HEK293T (cell line): Measurements from ENCODE around the gene TUBA4A.
A peak's percentile ranks its signal among the peaks of the same experiment; 100 is the strongest.
"Not testable (repeated sequence)": the region's sequence is repeated elsewhere in the genome, so short reads cannot be mapped to it uniquely, and the experiment has no call there.

Source experiments
- CTCF ChIA-PET: fragments of 350-600 bp; formaldehyde crosslinking; extraction: SDS; loops from one replicate; lab custom pipeline; 2021; ENCODE audit warnings: antibody characterized with exemption, inconsistent platforms; lab: Yijun Ruan, JAX
- POLR2A ChIA-PET: fragments of 350-600 bp; formaldehyde crosslinking; extraction: SDS; loops from one replicate; lab custom pipeline; 2020; ENCODE audit warnings: antibody characterized with exemption, inconsistent platforms; lab: Yijun Ruan, JAX
- DNase-seq: peaks from one replicate; pipeline ENCODE4 v3.0.0; 2012; ENCODE audit warnings: mixed read lengths; ENCODE audit errors: extremely low spot score
- ARNT ChIP-seq: fragments of 450-650 bp; IDR thresholded peaks from 2 replicates; pipeline ENCODE4 v1.6.1; 2017; ENCODE audit warnings: mild to moderate bottlenecking
- BHLHE40 ChIP-seq: fragments of 450-650 bp; IDR thresholded peaks from 2 replicates; pipeline ENCODE4 v1.6.1; 2016; ENCODE audit warnings: mild to moderate bottlenecking, moderate library complexity, borderline replicate concordance
- CTBP1 ChIP-seq: fragments of 450-650 bp; IDR thresholded peaks from 2 replicates; pipeline ENCODE4 v1.6.1; 2016; ENCODE audit warnings: borderline replicate concordance
- ELF4 ChIP-seq: fragments of 450-650 bp; IDR thresholded peaks from 2 replicates; pipeline ENCODE4 v1.6.1; 2017; ENCODE audit warnings: antibody characterized with exemption
- FOXA1 ChIP-seq: fragments of 450-650 bp; IDR thresholded peaks from 2 replicates; pipeline ENCODE4 v1.6.1; 2016; ENCODE audit warnings: mild to moderate bottlenecking
- FOXK2 ChIP-seq: fragments of 450-650 bp; IDR thresholded peaks from 2 replicates; pipeline ENCODE4 v1.6.1; 2016; ENCODE audit warnings: mild to moderate bottlenecking
- FOXM1 ChIP-seq: fragments of 450-650 bp; IDR thresholded peaks from 2 replicates; pipeline ENCODE4 v1.6.1; 2017; ENCODE audit warnings: mild to moderate bottlenecking, borderline replicate concordance
- HDGF ChIP-seq: fragments of 450-650 bp; IDR thresholded peaks from 2 replicates; pipeline ENCODE4 v1.6.1; 2017; ENCODE audit warnings: antibody characterized with exemption, borderline replicate concordance
- L3MBTL2 ChIP-seq: fragments of 450-650 bp; conservative IDR thresholded peaks from 2 replicates; pipeline ENCODE4 v1.6.1; 2016; ENCODE audit warnings: mild to moderate bottlenecking
- LEF1 ChIP-seq: fragments of 450-650 bp; IDR thresholded peaks from 2 replicates; pipeline ENCODE4 v1.6.1; 2017; ENCODE audit warnings: mild to moderate bottlenecking, borderline replicate concordance
- NFRKB ChIP-seq: fragments of 450-650 bp; IDR thresholded peaks from 2 replicates; pipeline ENCODE4 v1.6.1; 2016; ENCODE audit warnings: mild to moderate bottlenecking, moderate library complexity
- SP1 ChIP-seq: fragments of 450-650 bp; IDR thresholded peaks from 2 replicates; pipeline ENCODE4 v1.6.1; 2017
- SUZ12 ChIP-seq: fragments of 450-650 bp; IDR thresholded peaks from 2 replicates; pipeline ENCODE4 v1.6.1; 2016; ENCODE audit warnings: mild to moderate bottlenecking
- TARDBP ChIP-seq: fragments of 450-650 bp; IDR thresholded peaks from 2 replicates; pipeline ENCODE4 v1.6.1; 2016
- ZNF384 ChIP-seq: fragments of 450-650 bp; IDR thresholded peaks from 2 replicates; pipeline ENCODE4 v1.6.1; 2016
- TF ChIP-seq, protein P1 (sequence below): fragments of 450-650 bp; IDR thresholded peaks from 2 replicates; pipeline ENCODE4 v1.6.1; 2016

The TUBA4A gene

DNA sequence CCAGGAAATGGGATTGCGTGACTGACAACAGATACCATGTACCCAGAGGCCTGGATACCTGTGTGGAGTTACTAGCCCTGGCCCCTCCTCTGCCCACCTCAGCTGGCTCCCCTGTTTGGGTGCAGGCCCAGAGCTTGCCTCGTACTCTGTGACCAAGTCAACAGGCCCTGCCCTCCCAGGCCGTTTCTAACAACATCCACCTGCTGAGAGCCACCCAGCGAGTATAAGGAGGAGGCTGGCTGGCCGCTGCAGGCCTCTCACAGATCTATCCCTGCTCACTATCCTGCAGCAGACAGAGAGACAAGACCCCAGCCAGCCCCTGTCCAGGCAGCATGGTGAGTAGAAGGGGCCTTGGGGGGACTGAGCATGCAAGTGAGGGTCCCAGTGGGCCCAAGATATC, 12.5 kb upstream of the TUBA4A start:
- ChIA-PET CTCF (interaction anchor here (0.6 to 1.3 kb wide), 2 partner anchors 12 to 123 kb away, joined by 3 read pairs; no protein-coding TSS in a partner anchor), POLR2A (interaction anchor here (1.5 kb wide), 1 partner anchor 13 kb away, joined by 3 read pairs; the partner anchor contains the start of gene DNAJB2)
- TF ChIP-seq ARNT (no peak), ELF4 (no peak), TARDBP (no peak), L3MBTL2 (no peak), CTBP1 (no peak), FOXA1 (no peak), SP1 (no peak), HDGF (no peak), LEF1 (no peak), FOXK2 (no peak), SUZ12 (no peak), FOXM1 (no peak)
- TF ChIP-seq, protein P1, sequence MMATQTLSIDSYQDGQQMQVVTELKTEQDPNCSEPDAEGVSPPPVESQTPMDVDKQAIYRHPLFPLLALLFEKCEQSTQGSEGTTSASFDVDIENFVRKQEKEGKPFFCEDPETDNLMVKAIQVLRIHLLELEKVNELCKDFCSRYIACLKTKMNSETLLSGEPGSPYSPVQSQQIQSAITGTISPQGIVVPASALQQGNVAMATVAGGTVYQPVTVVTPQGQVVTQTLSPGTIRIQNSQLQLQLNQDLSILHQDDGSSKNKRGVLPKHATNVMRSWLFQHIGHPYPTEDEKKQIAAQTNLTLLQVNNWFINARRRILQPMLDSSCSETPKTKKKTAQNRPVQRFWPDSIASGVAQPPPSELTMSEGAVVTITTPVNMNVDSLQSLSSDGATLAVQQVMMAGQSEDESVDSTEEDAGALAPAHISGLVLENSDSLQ = no peak
- DNase-seq = no peak

DNA sequence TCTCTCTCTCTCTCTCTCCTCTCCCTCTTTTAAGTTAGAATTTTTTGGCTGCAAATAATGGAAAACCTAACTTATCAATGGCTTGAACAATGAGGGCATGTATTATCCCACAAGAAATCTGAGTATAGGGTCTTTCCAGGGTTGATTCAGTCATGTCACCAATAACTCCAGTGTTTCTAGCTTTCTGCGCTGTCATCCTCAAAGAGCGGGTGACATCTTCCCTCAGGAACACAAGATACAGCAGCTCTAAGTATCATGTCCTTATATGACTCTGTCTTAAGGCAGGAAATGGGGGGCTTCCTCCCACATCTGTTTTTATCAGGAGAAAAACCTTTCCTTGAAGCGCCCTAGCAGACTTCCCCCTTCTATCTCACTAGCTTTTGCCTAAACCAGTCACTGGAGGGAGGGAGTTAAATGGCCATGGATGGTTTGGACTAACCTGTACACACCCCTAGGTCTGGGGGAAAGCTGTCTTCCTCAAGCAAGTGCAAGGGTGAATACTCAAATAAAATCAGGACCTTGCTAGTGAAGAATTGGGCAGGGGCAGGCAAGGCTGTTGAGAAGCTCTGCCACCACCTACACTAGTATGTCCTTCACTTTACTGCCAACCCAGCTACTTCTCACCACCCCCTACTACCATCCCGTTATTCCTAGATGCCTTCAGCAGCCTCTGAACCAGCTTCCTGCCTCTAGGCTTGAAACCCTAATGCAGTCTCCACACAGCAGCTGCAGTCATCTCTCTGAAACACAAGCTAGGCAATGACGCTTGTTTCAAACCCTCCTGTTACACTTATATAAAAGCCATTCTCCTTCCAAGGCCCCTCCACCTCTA, 7.5 kb upstream of the TUBA4A start:
- TF ChIP-seq SP1 = no peak
- no peak for TF ChIP-seq ARNT
- TF ChIP-seq HDGF = no peak
- TF ChIP-seq, protein P1 = no peak
- TF ChIP-seq FOXM1 = no peak
- no peak for TF ChIP-seq CTBP1
- no peak for TF ChIP-seq ZNF384
- TF ChIP-seq BHLHE40 = no peak
- no peak for DNase-seq
- ChIA-PET CTCF (interaction anchor here (0.6 to 1.0 kb wide), 2 partner anchors 8 to 34 kb away, joined by 3 read pairs; partner anchors contain the start of gene TUBA4B), POLR2A (interaction anchor here (0.6 to 2.1 kb wide), 4 partner anchors 10 to 286 kb away, joined by 3 to 8 read pairs (median 6); partner anchors contain the start of genes DNAJB2, GLB1L and STK16)

DNA sequence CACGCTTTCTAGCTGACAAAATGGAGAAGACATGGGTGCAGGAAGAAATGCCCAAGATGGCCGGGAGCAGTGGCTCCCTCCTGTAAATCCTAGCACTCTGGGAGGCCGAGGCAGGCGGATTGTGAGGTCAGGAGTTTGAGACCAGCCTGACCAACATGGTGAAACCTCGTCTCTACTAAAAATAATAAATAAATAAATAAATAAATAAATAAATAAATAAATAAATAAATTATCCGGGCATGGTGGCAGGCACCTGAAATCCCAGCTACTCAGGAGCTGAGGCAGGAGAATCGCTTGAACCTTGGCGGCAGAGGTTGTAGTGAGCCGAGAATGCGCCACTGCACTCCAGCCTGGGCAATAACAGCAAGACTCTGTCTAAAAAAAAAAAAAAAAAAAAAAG, 5.2 kb upstream of the TUBA4A start:
- not testable (repeated sequence) for DNase-seq
- ChIA-PET CTCF (interaction anchor here (0.7 to 1.7 kb wide), 2 partner anchors 16 to 36 kb away, joined by 3 to 8 read pairs; no protein-coding TSS in a partner anchor), POLR2A (interaction anchor here (2.0 kb wide), 1 partner anchor 13 kb away, joined by 12 read pairs; the partner anchor contains the start of genes GLB1L and STK16)

DNA sequence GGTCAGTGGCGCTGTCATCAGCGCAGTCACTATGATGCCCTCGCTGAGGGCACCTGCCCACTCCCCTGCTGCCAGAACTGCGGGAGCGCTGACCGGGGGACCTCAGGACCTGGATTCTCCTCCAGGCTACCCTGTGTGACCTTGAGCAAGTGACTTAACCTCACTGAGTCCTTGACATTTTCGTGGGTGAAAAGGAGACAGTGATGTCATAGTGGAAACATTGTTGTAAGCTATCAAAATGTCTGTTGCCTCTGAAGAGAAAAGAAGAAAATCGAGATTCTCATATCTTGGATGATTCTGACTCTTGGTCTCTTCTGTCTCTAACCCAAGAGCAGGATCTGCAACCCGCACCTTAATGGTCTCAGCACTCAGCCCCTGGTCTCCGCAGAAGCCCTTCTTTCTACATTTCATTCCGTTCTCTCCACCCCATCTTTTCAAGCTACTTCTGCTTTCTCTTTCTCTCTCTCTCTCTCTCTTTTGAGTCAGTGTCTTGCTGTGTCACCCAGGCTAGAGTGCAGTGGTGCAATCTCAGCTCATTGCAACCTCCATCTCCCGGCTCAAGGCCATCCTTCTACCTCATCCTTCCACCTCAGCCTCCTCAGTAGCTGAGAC, 978 bp upstream of the TUBA4A start:
- ChIA-PET CTCF (interaction anchor here (0.9 to 2.2 kb wide), 3 partner anchors 10 to 40 kb away, joined by 4 to 7 read pairs (median 7); partner anchors contain the start of genes GLB1L and STK16), POLR2A (interaction anchor here (3.9 kb wide), 1 partner anchor 9 kb away, joined by 28 read pairs; the partner anchor contains the start of genes GLB1L and STK16)
- TF ChIP-seq CTBP1 = no peak
- TF ChIP-seq TARDBP = no peak
- DNase-seq = no peak

DNA sequence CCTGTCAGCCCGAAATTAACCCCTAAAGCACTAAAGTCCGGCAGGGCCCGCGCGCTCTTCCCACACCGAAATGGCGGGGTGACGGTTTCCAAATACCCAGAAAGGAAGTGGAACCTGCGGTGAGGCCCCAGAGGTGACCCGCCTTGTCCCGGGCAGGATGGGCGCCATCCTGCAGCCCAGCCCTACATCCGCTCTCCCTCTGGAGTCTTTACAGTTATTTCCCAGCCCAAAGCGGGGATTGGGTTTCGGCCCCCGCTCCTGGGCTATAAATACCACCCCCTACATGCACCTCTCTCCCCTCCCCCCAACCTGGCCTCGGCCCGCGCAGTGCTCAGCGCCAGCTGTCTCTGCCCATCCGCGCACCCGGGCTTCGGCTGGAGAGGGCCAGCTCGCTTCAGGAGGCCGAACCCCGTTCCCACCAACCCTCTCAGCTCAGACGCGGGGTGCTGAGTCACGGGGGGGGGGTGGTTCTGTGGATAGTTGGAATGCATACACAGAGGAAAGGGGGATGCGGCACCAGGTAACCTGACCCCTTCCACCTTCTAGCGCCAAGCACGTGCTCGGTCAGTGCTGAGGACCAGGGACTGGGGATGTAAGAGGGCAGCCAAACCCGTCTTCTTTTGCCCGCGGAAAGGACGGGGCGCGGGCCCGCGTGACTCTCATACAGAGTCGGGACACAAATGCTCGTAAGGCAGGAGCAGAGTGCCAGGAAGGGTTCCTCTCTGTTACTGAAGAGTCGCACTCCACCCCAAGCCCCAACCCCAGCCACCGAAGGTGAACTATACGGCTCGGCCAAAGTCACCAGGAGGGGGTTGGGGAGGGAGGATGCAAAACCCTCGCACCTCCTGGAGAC, 592 bp downstream of the TUBA4A start, which contains the start of gene TUBA4B:
Gene TUBA4B, plus strand, starts transcription at position 344 of the 853 bp plus-strand sequence. Its CDS starts 165 bp downstream, at position 509.
- POLR2A ChIA-PET = interaction anchor here (0.6 to 3.9 kb wide), 3 partner anchors 8 to 126 kb away, joined by 3 to 28 read pairs (median 5); partner anchors contain the start of genes ANKZF1, ATG9A, GLB1L and STK16
- TF ChIP-seq HDGF (no peak), NFRKB (no peak), L3MBTL2 (0 out of 2 replicates have a peak, but pooled peaks have one; percentile 44)
- no peak for DNase-seq
- CTCF ChIA-PET = interaction anchor here (0.5 to 0.6 kb wide), 2 partner anchors 8 to 288 kb away, joined by 3 read pairs; no protein-coding TSS in a partner anchor

DNA sequence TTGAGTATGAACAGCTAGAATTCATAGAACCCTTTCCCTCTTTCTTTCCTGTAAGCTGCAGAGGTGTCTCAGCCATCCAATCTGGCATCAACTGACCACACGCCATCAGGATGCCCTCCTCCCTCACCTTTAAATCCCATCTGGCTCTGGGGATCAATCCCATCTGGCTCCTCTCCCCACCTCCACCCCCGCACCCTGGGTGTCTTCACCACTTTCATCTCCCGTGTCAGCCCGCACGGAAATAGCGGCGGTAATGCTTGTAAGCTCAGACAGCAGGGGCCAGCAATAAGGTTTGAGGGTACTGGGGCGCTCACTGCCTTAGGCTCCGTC, 1.2 kb downstream of the TUBA4A start:
- ChIA-PET CTCF (interaction anchor here (0.5 to 1.6 kb wide), 3 partner anchors 9 to 289 kb away, joined by 3 to 5 read pairs (median 3); no protein-coding TSS in a partner anchor), POLR2A (interaction anchor here (0.6 to 1.6 kb wide), 2 partner anchors 23 to 126 kb away, joined by 3 to 5 read pairs; partner anchors contain the start of genes ANKZF1 and ATG9A)
- no peak for DNase-seq
- TF ChIP-seq ZNF384 (no peak), SP1 (no peak), ELF4 (no peak), CTBP1 (no peak), TARDBP (no peak), BHLHE40 (no peak), FOXM1 (no peak), SUZ12 (no peak), NFRKB (no peak), ARNT (no peak), HDGF (no peak), FOXA1 (no peak), LEF1 (no peak), FOXK2 (no peak), L3MBTL2 (no peak)
- TF ChIP-seq, protein P1 = no peak
